Upper lobe of left lung (tissue), 4 donors: Measurements from ENCODE around the gene DENND1A.

ENCODE experiments used
- CTCF ChIP-seq, 6 experiments: fragments of 450-650 bp in 4 of 6; fragments of 200-600 bp in 2 of 6; sonication (generic) in 2 of 6; IDR thresholded peaks; one replicate each; pipeline ENCODE4 v1.5.1; 2016 to 2019; ENCODE audit warnings: antibody characterized with exemption in 6 of 6
- POLR2A ChIP-seq, 4 donors: fragments of 450-650 bp; IDR thresholded peaks; one replicate each; pipeline ENCODE4 v1.5.1; 2016 to 2017; ENCODE audit warnings: antibody characterized with exemption in 4 of 4, mild to moderate bottlenecking in 2 of 4
- POLR2AphosphoS5 ChIP-seq, 2 donors: sonication (generic); formaldehyde crosslinking; IDR thresholded peaks; one replicate each; pipeline ENCODE4 v1.5.1; 2017; ENCODE audit warnings: antibody characterized with exemption in 2 of 2

- no peak for TF ChIP-seq CTCF (IDR thresholded peaks at IDR 0.05)
- TF ChIP-seq POLR2A (IDR thresholded peaks at IDR 0.05), result no peak
- no peak for TF ChIP-seq POLR2AphosphoS5 (IDR thresholded peaks at IDR 0.05)
These were observed 49.5 kb downstream of the DENND1A start for GRCh38 chr9:123880420-123880819.
